Suprapubic skin (tissue), 3 donors: ENCODE measurements around the gene CCT2.

Experiments used
- POLR2A ChIP-seq, 2 donors: fragments of 450-650 bp; IDR thresholded peaks; one replicate each; pipeline ENCODE4 v1.6.1; 2017; ENCODE audit warnings: antibody characterized with exemption in 2 of 2, mild to moderate bottlenecking in 2 of 2, moderate library complexity in 2 of 2
- TF ChIP-seq, protein P1 (sequence below), 2 donors: fragments of 200-600 bp in 1 of 2; fragments of 450-650 bp in 1 of 2; sonication (generic) in 1 of 2; IDR thresholded peaks; one replicate each; pipeline ENCODE4 v1.5.1; 2016 to 2019; ENCODE audit warnings: antibody characterized with exemption in 2 of 2, mild to moderate bottlenecking in 1 of 2, moderate library complexity in 1 of 2

GRCh38 chr12:69620921-69621320, 35.7 kb downstream of the CCT2 start:
- TF ChIP-seq POLR2A (IDR thresholded peaks at IDR 0.05): no peak
- TF ChIP-seq, protein P1, sequence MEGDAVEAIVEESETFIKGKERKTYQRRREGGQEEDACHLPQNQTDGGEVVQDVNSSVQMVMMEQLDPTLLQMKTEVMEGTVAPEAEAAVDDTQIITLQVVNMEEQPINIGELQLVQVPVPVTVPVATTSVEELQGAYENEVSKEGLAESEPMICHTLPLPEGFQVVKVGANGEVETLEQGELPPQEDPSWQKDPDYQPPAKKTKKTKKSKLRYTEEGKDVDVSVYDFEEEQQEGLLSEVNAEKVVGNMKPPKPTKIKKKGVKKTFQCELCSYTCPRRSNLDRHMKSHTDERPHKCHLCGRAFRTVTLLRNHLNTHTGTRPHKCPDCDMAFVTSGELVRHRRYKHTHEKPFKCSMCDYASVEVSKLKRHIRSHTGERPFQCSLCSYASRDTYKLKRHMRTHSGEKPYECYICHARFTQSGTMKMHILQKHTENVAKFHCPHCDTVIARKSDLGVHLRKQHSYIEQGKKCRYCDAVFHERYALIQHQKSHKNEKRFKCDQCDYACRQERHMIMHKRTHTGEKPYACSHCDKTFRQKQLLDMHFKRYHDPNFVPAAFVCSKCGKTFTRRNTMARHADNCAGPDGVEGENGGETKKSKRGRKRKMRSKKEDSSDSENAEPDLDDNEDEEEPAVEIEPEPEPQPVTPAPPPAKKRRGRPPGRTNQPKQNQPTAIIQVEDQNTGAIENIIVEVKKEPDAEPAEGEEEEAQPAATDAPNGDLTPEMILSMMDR (IDR thresholded peaks at IDR 0.05): no peak
